A549 (cell line): ENCODE data around the gene CD101. TPM values are rescaled to one million over a fixed set of nuclear protein-coding genes. Genes with fewer than 3 reads are reported as not detected.
A peak's percentile ranks its signal among the peaks of the same experiment; 100 is the strongest.

ENCODE experiments used
- ATAC-seq, 2 experiments: fragments of 200-7000 bp in 1 of 2; fragments of >200 bp in 1 of 2; cut with Nextera tagmentation in 1 of 2; cut with Tn5 transposase in 1 of 2; 3 replicates each; pipeline versions ENCODE4 v1.8.0 to v1.9.1; 2018 to 2020; ENCODE audit warnings: mild to moderate bottlenecking in 1 of 2, moderate library complexity in 1 of 2
- CTCF ChIA-PET: fragments of 300-600 bp; sonication (Branson Sonifier 250); formaldehyde crosslinking; extraction: SDS; loops from one replicate; lab custom pipeline; 2021; ENCODE audit warnings: antibody characterized with exemption, inconsistent platforms; lab: Yijun Ruan, JAX
- POLR2A ChIA-PET: fragments of 350-600 bp; formaldehyde crosslinking; extraction: SDS; loops from one replicate; lab custom pipeline; 2021; ENCODE audit warnings: antibody characterized with exemption, inconsistent platforms; lab: Yijun Ruan, JAX
- DNase-seq, 2 experiments: peaks; one replicate each; pipeline versions ENCODE4 v3.0.0 to v3.0.0-alpha.2; 2011 to 2016; ENCODE audit warnings: low read depth in 1 of 2, low spot score in 1 of 2
- FAIRE-seq: peaks from 2 replicates; lab custom pipeline; 2011; peaks lifted over from hg19 to GRCh38; lab: Jason Lieb, UNC
- H3K27ac ChIP-seq, 2 experiments: fragments of >200 bp; sonication (Bioruptor Twin); formaldehyde crosslinking; 3 replicates each; pipeline ENCODE4 v1.5.1; 2016 to 2017
- H3K4me1 ChIP-seq: fragments of >200 bp; sonication (Bioruptor Twin); formaldehyde crosslinking; 3 replicates; pipeline ENCODE4 v1.6.1; 2016
- H3K4me2 ChIP-seq: fragments of >200 bp; sonication (Bioruptor Twin); formaldehyde crosslinking; 3 replicates; pipeline ENCODE4 v1.6.1; 2016
- H3K4me3 ChIP-seq: fragments of >200 bp; sonication (Bioruptor Twin); formaldehyde crosslinking; 3 replicates; pipeline ENCODE4 v1.5.1; 2016
- H3K9me3 ChIP-seq: fragments of >200 bp; sonication (Bioruptor Twin); formaldehyde crosslinking; 3 replicates; pipeline ENCODE4 v1.6.1; 2016
- BCL3 ChIP-seq: fragments of >200 bp; sonication (Bioruptor Twin); formaldehyde crosslinking; IDR thresholded peaks from 3 replicates; pipeline ENCODE4 v1.6.1; 2016
- BHLHE40 ChIP-seq: IDR thresholded peaks from 2 replicates; pipeline ENCODE4 v1.6.1; 2012; ENCODE audit warnings: low read depth, low read length, inconsistent platforms
- CBX2 ChIP-seq: fragments of 200-600 bp; sonication (generic); IDR thresholded peaks from 2 replicates; pipeline ENCODE4 v1.6.1; 2016; ENCODE audit warnings: low read depth, mild to moderate bottlenecking, borderline replicate concordance
- CBX8 ChIP-seq: fragments of 200-600 bp; sonication (generic); IDR thresholded peaks from 2 replicates; pipeline ENCODE4 v1.6.1; 2016
- CHD4 ChIP-seq: fragments of 200-600 bp; sonication (generic); IDR thresholded peaks from 2 replicates; pipeline ENCODE4 v1.6.1; 2016; ENCODE audit warnings: antibody characterized with exemption, mild to moderate bottlenecking, borderline replicate concordance
- E2F6 ChIP-seq: IDR thresholded peaks from 2 replicates; pipeline ENCODE4 v1.6.1; 2012; ENCODE audit warnings: low read depth, borderline replicate concordance
- ELK1 ChIP-seq: fragments of 150-350 bp; IDR thresholded peaks from 2 replicates; pipeline ENCODE4 v1.6.1; 2014; ENCODE audit warnings: low read depth, mild to moderate bottlenecking, low read length
- ESRRA ChIP-seq: fragments of 150-350 bp; IDR thresholded peaks from 2 replicates; pipeline ENCODE4 v1.6.1; 2014; ENCODE audit warnings: mild to moderate bottlenecking, low read length, borderline replicate concordance
- FOSL2 ChIP-seq, 2 experiments: fragments of 450-650 bp in 1 of 2; fragments of >200 bp in 1 of 2; sonication (Bioruptor Twin) in 1 of 2; formaldehyde crosslinking; IDR thresholded peaks; 2 replicates each; pipeline versions ENCODE4 v1.5.0 to v1.6.1; 2016 to 2020; ENCODE audit warnings: mild to moderate bottlenecking in 1 of 2, moderate library complexity in 1 of 2
- HDAC2 ChIP-seq: fragments of 200-600 bp; sonication (generic); IDR thresholded peaks from 2 replicates; pipeline ENCODE4 v1.6.1; 2016
- HOXB13 ChIP-seq: fragments of 250-450 bp; sonication (Bioruptor Pico); IDR thresholded peaks from 2 replicates; pipeline ENCODE4 v1.5.0; 2020; ENCODE audit warnings: low read depth, mild to moderate bottlenecking, moderate library complexity
- JUNB ChIP-seq: fragments of >200 bp; sonication (Bioruptor Twin); formaldehyde crosslinking; IDR thresholded peaks from 2 replicates; pipeline ENCODE4 v1.6.1; 2016
- KDM1A ChIP-seq: fragments of 200-600 bp; sonication (generic); IDR thresholded peaks from 2 replicates; pipeline ENCODE4 v1.6.1; 2016; ENCODE audit warnings: low read depth, mild to moderate bottlenecking
- KDM5A ChIP-seq: fragments of 200-600 bp; sonication (generic); IDR thresholded peaks from 2 replicates; pipeline ENCODE4 v1.6.1; 2016; ENCODE audit warnings: antibody characterized with exemption, mild to moderate bottlenecking
- PHF8 ChIP-seq: fragments of 200-600 bp; sonication (generic); IDR thresholded peaks from 2 replicates; pipeline ENCODE4 v1.6.1; 2016; ENCODE audit warnings: low read depth, mild to moderate bottlenecking, antibody characterized with exemption, moderate library complexity, borderline replicate concordance
- POLR2A ChIP-seq: IDR thresholded peaks from 2 replicates; pipeline ENCODE4 v1.6.1; 2012; ENCODE audit warnings: mild to moderate bottlenecking, low read length
- RAD21 ChIP-seq, 2 experiments: fragments of >200 bp in 1 of 2; sonication (Bioruptor Twin) in 1 of 2; formaldehyde crosslinking in 1 of 2; IDR thresholded peaks in 1 of 2; conservative IDR thresholded peaks in 1 of 2; 2 replicates in 1 of 2; 3 replicates in 1 of 2; pipeline ENCODE4 v1.6.1; 2012 to 2018; ENCODE audit warnings: inconsistent platforms in 1 of 2
- REST ChIP-seq: fragments of 200-600 bp; sonication (generic); IDR thresholded peaks from 2 replicates; pipeline ENCODE4 v1.6.1; 2016; ENCODE audit warnings: antibody characterized with exemption, mild to moderate bottlenecking, moderate library complexity
- SREBF2 ChIP-seq: fragments of 450-650 bp; IDR thresholded peaks from 2 replicates; pipeline ENCODE4 v1.6.1; 2014; ENCODE audit warnings: mild to moderate bottlenecking, moderate library complexity
- TP53 ChIP-seq: fragments of 250-450 bp; sonication (Bioruptor Pico); IDR thresholded peaks from 2 replicates; pipeline ENCODE4 v1.5.0; 2021; ENCODE audit warnings: mild to moderate bottlenecking, moderate library complexity
- ZFP36 ChIP-seq: fragments of 450-650 bp; IDR thresholded peaks from 2 replicates; pipeline ENCODE4 v1.6.1; 2014; ENCODE audit warnings: borderline replicate concordance; ENCODE audit not compliant: partially characterized antibody
- ZNF302 ChIP-seq: fragments of 250-450 bp; sonication (Bioruptor Pico); IDR thresholded peaks from 2 replicates; pipeline ENCODE4 v1.9.0; 2021; ENCODE audit warnings: inconsistent platforms, mild to moderate bottlenecking, moderate library complexity
- WGBS: methylation state at CpG from one replicate; pipeline ENCODE4 v1.1.6; 2017; ENCODE audit errors: missing lambda C conversion rate; 5-methylcytosine and 5-hydroxymethylcytosine counted together
- polyA plus RNA-seq, 4 experiments: library from polyadenylated mRNA; depleted of rRNA in 3 of 4; stranded (reverse); fragments of >200 nt; fragmentation: RNase III in 1 of 4; extraction: RNeasy Plus Mini Kit Qiagen cat#74134 plus additional on column Dnase treatment in 1 of 4; gene quantifications; 2 replicates in 3 of 4; 3 replicates in 1 of 4; pipeline ENCODE4 v1.2.3, GENCODE V29; 2011 to 2017

Gene CD101
- polyA plus RNA-seq, 2 of the 4 experiments (the other 2 are of a cell fraction): 0.21 to 0.52 TPM

GRCh38 chr1:116994411-116994810 is 7.1 kb upstream of the CD101 start:
- no peaks in the 10 kb centered on the region for H3K9me3 ChIP-seq
- no peak overlapping the region for H3K4me2 ChIP-seq
- no peak for DNase-seq
- no peak for FAIRE-seq
- H3K4me3 ChIP-seq: no peak overlapping the region
- peaks cover 13% of the 10 kb centered on the region for H3K4me1 ChIP-seq
- WGBS: 75% methylated on average over 2 of the region's 2 CpGs
- CTCF ChIA-PET: no interaction called here
- no peak for ATAC-seq
- TF ChIP-seq BCL3: no peak
- no peak for TF ChIP-seq JUNB
- no peak for TF ChIP-seq ELK1
- TF ChIP-seq ZNF302 (CRISPR knock-in tag): no peak
- TF ChIP-seq SREBF2: no peak
- TF ChIP-seq HOXB13 (CRISPR knock-in tag): no peak
- TF ChIP-seq RAD21 (conservative IDR thresholded peaks at IDR 0.05 in 1 of 2, IDR thresholded peaks at IDR 0.05 in 1 of 2): no peak
- TF ChIP-seq CBX2: no peak
- TF ChIP-seq ZFP36: no peak
- TF ChIP-seq CHD4: no peak
- TF ChIP-seq E2F6: no peak
- no peak for TF ChIP-seq KDM5A
- TF ChIP-seq, all 56 proteins: peak for 0
- POLR2A ChIA-PET: no interaction called here
- H3K27ac ChIP-seq: no peak overlapping the region

- ATAC-seq (no peak), DNase-seq (peak in 1 of 2 experiments; percentile 5), FAIRE-seq (no peak)
- Histone ChIP-seq H3K4me1 (peaks cover 13% of the 10 kb centered on the region), H3K4me2 (peak overlapping the region; percentile 32), H3K27ac (peak overlapping the region; percentile 44 to 52; a peak in 3 of 6 replicates), H3K9me3 (no peaks in the 10 kb centered on the region), H3K4me3 (no peak overlapping the region)
- no peak for TF ChIP-seq FOSL2 (IDR thresholded peaks at IDR 0.05)
- TF ChIP-seq FOSL2 (CRISPR knock-in tag; IDR thresholded peaks at IDR 0.05): no peak
- no peak for TF ChIP-seq REST
- TF ChIP-seq HOXB13 (CRISPR knock-in tag): no peak
- no peak for TF ChIP-seq KDM1A
- TF ChIP-seq BHLHE40: no peak
- TF ChIP-seq ZFP36: no peak
- POLR2A ChIA-PET: no interaction called here
- CTCF ChIA-PET: interaction anchor here (1.2 kb wide), 1 partner anchor 82 kb away, joined by 3 read pairs; no protein-coding TSS in a partner anchor
- WGBS: 100% methylated on average over 1 of the region's 1 CpG
Observed at GRCh38 chr1:116997066-116997465, 4.5 kb upstream of the CD101 start.

GRCh38 chr1:116997636-116998035 is 3.9 kb upstream of the CD101 start:
- Histone ChIP-seq H3K4me1 (peaks cover 13% of the 10 kb centered on the region), H3K4me2 (peak overlapping the region; percentile 32), H3K4me3 (no peak overlapping the region), H3K27ac (peak overlapping the region; percentile 8 to 19; a peak in 1 of 6 replicates), H3K9me3 (no peaks in the 10 kb centered on the region)
- no peak for FAIRE-seq
- TF ChIP-seq CBX8: no peak
- TF ChIP-seq HDAC2: no peak
- no peak for TF ChIP-seq TP53 (CRISPR knock-in tag)
- TF ChIP-seq POLR2A: no peak
- no peak for TF ChIP-seq PHF8
- no peak for TF ChIP-seq ESRRA
- no peak for ATAC-seq
- no peak for DNase-seq
- POLR2A ChIA-PET: no interaction called here
- CTCF ChIA-PET: no interaction called here
